HepG2 (cell line): ENCODE measurements around the gene RAPGEF5.

ENCODE experiments used
- CTCF ChIP-seq: sonication (generic); formaldehyde crosslinking; IDR thresholded peaks from 2 replicates; pipeline ENCODE4 v1.5.0; 2020; ENCODE audit warnings: mild to moderate bottlenecking, missing genetic modification reagents, moderate library complexity
- KAT7 ChIP-seq: IDR thresholded peaks from 2 replicates; pipeline ENCODE4 v1.6.1; 2018; ENCODE audit warnings: borderline replicate concordance, missing compliant biosample characterization
- MAFK ChIP-seq, 2 experiments: IDR thresholded peaks in 1 of 2; conservative IDR thresholded peaks in 1 of 2; 2 replicates each; pipeline ENCODE4 v1.6.1; 2011; ENCODE audit warnings: improper control_type of control experiment in 2 of 2, low read length in 2 of 2
- RFX5 ChIP-seq: IDR thresholded peaks from 2 replicates; pipeline ENCODE4 v1.6.1; 2011; ENCODE audit warnings: low read depth, low read length, improper control_type of control experiment
- RXRA ChIP-seq: sonication (generic); formaldehyde crosslinking; IDR thresholded peaks from 2 replicates; pipeline ENCODE4 v1.5.1; 2020; ENCODE audit warnings: missing genetic modification reagents
- ZNF260 ChIP-seq: sonication (generic); formaldehyde crosslinking; IDR thresholded peaks from 2 replicates; pipeline ENCODE4 v1.4.0; 2020; ENCODE audit warnings: missing genetic modification reagents, low read depth, mild to moderate bottlenecking, borderline replicate concordance
- ZNF296 ChIP-seq: sonication (generic); formaldehyde crosslinking; conservative IDR thresholded peaks from 2 replicates; pipeline ENCODE4 v1.5.0; 2020; ENCODE audit warnings: mild to moderate bottlenecking, missing genetic modification reagents

GRCh38 chr7:22393913-22394729, 37.2 kb upstream of the RAPGEF5 start:
- TF ChIP-seq CTCF (CRISPR knock-in tag) (no peak), KAT7 (CRISPR knock-in tag) (no peak), ZNF296 (no peak), RFX5 (no peak), ZNF260 (CRISPR knock-in tag) (no peak), MAFK (conservative IDR thresholded peaks at IDR 0.05 in 1 of 2, IDR thresholded peaks at IDR 0.05 in 1 of 2; ENCODE audit: low read length in 2 of 2) (no peak), RXRA (CRISPR knock-in tag) (no peak)
